ENCODE data around the gene DPH2.
A peak's percentile ranks its signal among the peaks of the same experiment; 100 is the strongest.

Gene DPH2

GRCh38 chr1:43944860-43945259 lies 24.9 kb upstream of the DPH2 start:
- no peak for DNase-seq (ENCODE audit: low spot score)

- DNase-seq (ENCODE audit: low spot score): no peak
Measured at GRCh38 chr1:43945674-43946235, 24.1 kb upstream of the DPH2 start.

- peak; percentile 96 for DNase-seq (ENCODE audit: low spot score)
Measured at GRCh38 chr1:43946236-43947060, 23.4 kb upstream of the DPH2 start, which contains the start of gene IPO13. TSS of gene IPO13 (plus strand) at chr1:43946950. CDS start at chr1:43947601, 651 bp downstream.

GRCh38 chr1:43947061-43947873 lies 22.5 kb upstream of the DPH2 start:
- DNase-seq (ENCODE audit: low spot score): peak; percentile 7

- no peak for DNase-seq (ENCODE audit: low spot score)
Measured at GRCh38 chr1:43947874-43948437, 21.9 kb upstream of the DPH2 start.

- DNase-seq (ENCODE audit: low spot score): no peak
Measured at GRCh38 chr1:43949678-43950077, 20.1 kb upstream of the DPH2 start.

- DNase-seq (ENCODE audit: low spot score): no peak
Measured at GRCh38 chr1:43951021-43951985, 18.5 kb upstream of the DPH2 start.

GRCh38 chr1:43952731-43953346 lies 17.0 kb upstream of the DPH2 start:
- no peak for DNase-seq (ENCODE audit: low spot score)

GRCh38 chr1:43953361-43953760 lies 16.4 kb upstream of the DPH2 start:
- no peak for DNase-seq (ENCODE audit: low spot score)

GRCh38 chr1:43954036-43954435 lies 15.8 kb upstream of the DPH2 start:
- no peak for DNase-seq (ENCODE audit: low spot score)

GRCh38 chr1:43956234-43956633 lies 13.6 kb upstream of the DPH2 start:
- DNase-seq (ENCODE audit: low spot score): no peak

GRCh38 chr1:43957407-43958040 lies 12.3 kb upstream of the DPH2 start:
- no peak for DNase-seq (ENCODE audit: low spot score)

GRCh38 chr1:43958351-43959255 lies 11.2 kb upstream of the DPH2 start:
- DNase-seq (ENCODE audit: low spot score): no peak

GRCh38 chr1:43960798-43961197 lies 9.0 kb upstream of the DPH2 start:
- no peak for DNase-seq (ENCODE audit: low spot score)

- no peak for DNase-seq (ENCODE audit: low spot score)
Measured at GRCh38 chr1:43961692-43962091, 8.1 kb upstream of the DPH2 start.

GRCh38 chr1:43962324-43962723 lies 7.5 kb upstream of the DPH2 start:
- DNase-seq (ENCODE audit: low spot score): no peak

GRCh38 chr1:43963006-43963405 lies 6.8 kb upstream of the DPH2 start:
- no peak for DNase-seq (ENCODE audit: low spot score)

- no peak for DNase-seq (ENCODE audit: low spot score)
Measured at GRCh38 chr1:43963890-43964289, 5.9 kb upstream of the DPH2 start.

- no peak for DNase-seq (ENCODE audit: low spot score)
Measured at GRCh38 chr1:43965316-43965715, 4.5 kb upstream of the DPH2 start.
